Measurements from ENCODE around the gene TSPAN5.

The TSPAN5 gene

GRCh38 chr4:98643755-98644154, 14.7 kb downstream of the TSPAN5 start:
- DNase-seq (ENCODE audit: low spot score) = no peak

GRCh38 chr4:98642991-98643426, 15.4 kb downstream of the TSPAN5 start:
- DNase-seq (ENCODE audit: low spot score) = no peak

GRCh38 chr4:98641906-98642668, 16.3 kb downstream of the TSPAN5 start:
- no peak for DNase-seq (ENCODE audit: low spot score)

GRCh38 chr4:98641376-98641775, 17.0 kb downstream of the TSPAN5 start:
- no peak for DNase-seq (ENCODE audit: low spot score)

GRCh38 chr4:98639523-98639922, 18.9 kb downstream of the TSPAN5 start:
- no peak for DNase-seq (ENCODE audit: low spot score)

- DNase-seq (ENCODE audit: low spot score) = no peak
Observed at GRCh38 chr4:98639108-98639507, 19.3 kb downstream of the TSPAN5 start.

GRCh38 chr4:98638661-98639060, 19.8 kb downstream of the TSPAN5 start:
- DNase-seq (ENCODE audit: low spot score) = no peak

- no peak for DNase-seq (ENCODE audit: low spot score)
Observed at GRCh38 chr4:98634061-98634460, 24.4 kb downstream of the TSPAN5 start.

GRCh38 chr4:98633159-98633558, 25.3 kb downstream of the TSPAN5 start:
- DNase-seq (ENCODE audit: low spot score) = no peak

- no peak for DNase-seq (ENCODE audit: low spot score)
Observed at GRCh38 chr4:98632258-98632657, 26.2 kb downstream of the TSPAN5 start.

- no peak for DNase-seq (ENCODE audit: low spot score)
Observed at GRCh38 chr4:98631506-98631905, 26.9 kb downstream of the TSPAN5 start.

- DNase-seq (ENCODE audit: low spot score) = no peak
Observed at GRCh38 chr4:98630737-98631454, 27.5 kb downstream of the TSPAN5 start.

GRCh38 chr4:98627531-98628257, 30.7 kb downstream of the TSPAN5 start:
- no peak for DNase-seq (ENCODE audit: low spot score)

GRCh38 chr4:98626350-98626749, 32.1 kb downstream of the TSPAN5 start:
- DNase-seq (ENCODE audit: low spot score) = no peak

GRCh38 chr4:98625920-98626319, 32.5 kb downstream of the TSPAN5 start:
- DNase-seq (ENCODE audit: low spot score) = no peak

GRCh38 chr4:98625399-98625798, 33.0 kb downstream of the TSPAN5 start:
- no peak for DNase-seq (ENCODE audit: low spot score)

- DNase-seq (ENCODE audit: low spot score) = no peak
Observed at GRCh38 chr4:98624642-98625041, 33.8 kb downstream of the TSPAN5 start.

- no peak for DNase-seq (ENCODE audit: low spot score)
Observed at GRCh38 chr4:98624144-98624543, 34.3 kb downstream of the TSPAN5 start.

- no peak for DNase-seq (ENCODE audit: low spot score)
Observed at GRCh38 chr4:98623126-98623802, 35.1 kb downstream of the TSPAN5 start.

- DNase-seq (ENCODE audit: low spot score) = no peak
Observed at GRCh38 chr4:98620087-98620784, 38.2 kb downstream of the TSPAN5 start.

GRCh38 chr4:98619180-98619579, 39.2 kb downstream of the TSPAN5 start:
- DNase-seq (ENCODE audit: low spot score) = no peak

- no peak for DNase-seq (ENCODE audit: low spot score)
Observed at GRCh38 chr4:98618680-98619079, 39.7 kb downstream of the TSPAN5 start.

All from HuH-7 (cell line).